Mammary epithelial cell (primary cell): ENCODE results near the gene TMEM263.

Experiments
- CTCF ChIP-seq, 2 donors: IDR thresholded peaks in 1 of 2; conservative IDR thresholded peaks in 1 of 2; 2 replicates each; pipeline ENCODE4 v1.5.1; 2011 to 2012; ENCODE audit warnings: inconsistent platforms in 2 of 2, low read length in 2 of 2, mild to moderate bottlenecking in 2 of 2, control low read depth in 1 of 2, low read depth in 1 of 2; ENCODE audit not compliant: insufficient read depth in 1 of 2; ENCODE audit errors: extremely low read depth in 1 of 2
- EZH2 ChIP-seq: IDR thresholded peaks from 2 replicates; pipeline ENCODE4 v1.6.1; 2012; ENCODE audit warnings: low read length, inconsistent platforms, borderline replicate concordance

- TF ChIP-seq CTCF (conservative IDR thresholded peaks at IDR 0.05 in 1 of 2, IDR thresholded peaks at IDR 0.05 in 1 of 2; ENCODE audit: extremely low read depth in 1 of 2, insufficient read depth in 1 of 2, low read depth in 1 of 2, low read length in 2 of 2) (no peak), EZH2 (no peak)
Observed at GRCh38 chr12:106910202-106910601, 45.5 kb upstream of the TMEM263 start.
